ENCODE measurements around the gene AKAP8L.
"Not testable (repeated sequence)": the region's sequence is repeated elsewhere in the genome, so short reads cannot be mapped to it uniquely, and the experiment has no call there.

The AKAP8L gene

GRCh38 chr19:15371786-15372380 is 46.9 kb downstream of the AKAP8L start:
- peaks cover 55% of the 10 kb centered on the region for H3K36me3 ChIP-seq (ENCODE audit: control insufficient read depth, insufficient read depth, low read length)
- no peaks in the 10 kb centered on the region for H3K9me3 ChIP-seq (ENCODE audit: control insufficient read depth, low read length)
- no peak overlapping the region for H3K27ac ChIP-seq (ENCODE audit: insufficient read depth, low read depth, low read length, poor library complexity, severe bottlenecking)
- no peak overlapping the region for H3K4me3 ChIP-seq (ENCODE audit: insufficient read depth, low read depth, low read length)
- WGBS, 2 experiments, result 92 to 96% methylated on average over 17 of the region's 17 CpGs
- H3K4me1 ChIP-seq (ENCODE audit: control insufficient read depth, insufficient read depth, low read length), result no peaks in the 10 kb centered on the region
- no peaks in the 10 kb centered on the region for H3K27me3 ChIP-seq (ENCODE audit: control insufficient read depth, insufficient read depth, low read length, poor library complexity, severe bottlenecking)

- H3K4me1 ChIP-seq (ENCODE audit: control insufficient read depth, insufficient read depth, low read length), result no peaks in the 10 kb centered on the region
- 97 to 98% methylated on average over 7 of the region's 7 CpGs for WGBS, 2 experiments
- H3K27ac ChIP-seq (ENCODE audit: insufficient read depth, low read depth, low read length, poor library complexity, severe bottlenecking), result no peak overlapping the region
- peaks cover 55% of the 10 kb centered on the region for H3K36me3 ChIP-seq (ENCODE audit: control insufficient read depth, insufficient read depth, low read length)
- H3K4me3 ChIP-seq (ENCODE audit: insufficient read depth, low read depth, low read length), result no peak overlapping the region
- H3K27me3 ChIP-seq (ENCODE audit: control insufficient read depth, insufficient read depth, low read length, poor library complexity, severe bottlenecking), result no peaks in the 10 kb centered on the region
- no peaks in the 10 kb centered on the region for H3K9me3 ChIP-seq (ENCODE audit: control insufficient read depth, low read length)
Measured at GRCh38 chr19:15371119-15371518, 47.7 kb downstream of the AKAP8L start.

GRCh38 chr19:15369594-15369891 is 49.2 kb downstream of the AKAP8L start:
- 95 to 98% methylated on average over 9 of the region's 9 CpGs for WGBS, 2 experiments
- Histone ChIP-seq H3K27me3 (ENCODE audit: control insufficient read depth, insufficient read depth, low read length, poor library complexity, severe bottlenecking) (no peaks in the 10 kb centered on the region), H3K36me3 (ENCODE audit: control insufficient read depth, insufficient read depth, low read length) (peaks cover 65% of the 10 kb centered on the region), H3K4me1 (ENCODE audit: control insufficient read depth, insufficient read depth, low read length) (no peaks in the 10 kb centered on the region), H3K4me3 (ENCODE audit: insufficient read depth, low read depth, low read length) (no peak overlapping the region), H3K27ac (ENCODE audit: insufficient read depth, low read depth, low read length, poor library complexity, severe bottlenecking) (no peak overlapping the region), H3K9me3 (ENCODE audit: control insufficient read depth, low read length) (no peaks in the 10 kb centered on the region)

- H3K27ac ChIP-seq (ENCODE audit: insufficient read depth, low read depth, low read length, poor library complexity, severe bottlenecking), result no peak overlapping the region
- no peak overlapping the region for H3K4me3 ChIP-seq (ENCODE audit: insufficient read depth, low read depth, low read length)
- H3K9me3 ChIP-seq (ENCODE audit: control insufficient read depth, low read length), result no peaks in the 10 kb centered on the region
- H3K4me1 ChIP-seq (ENCODE audit: control insufficient read depth, insufficient read depth, low read length), result no peaks in the 10 kb centered on the region
- WGBS, 2 experiments, result 96% methylated on average over 35 of the region's 35 CpGs
- H3K27me3 ChIP-seq (ENCODE audit: control insufficient read depth, insufficient read depth, low read length, poor library complexity, severe bottlenecking), result no peaks in the 10 kb centered on the region
- H3K36me3 ChIP-seq (ENCODE audit: control insufficient read depth, insufficient read depth, low read length), result peaks cover 68% of the 10 kb centered on the region
Measured at GRCh38 chr19:15368798-15369593, 49.8 kb downstream of the AKAP8L start.

- Histone ChIP-seq H3K36me3 (ENCODE audit: control insufficient read depth, insufficient read depth, low read length) (peaks cover 68% of the 10 kb centered on the region), H3K4me1 (ENCODE audit: control insufficient read depth, insufficient read depth, low read length) (no peaks in the 10 kb centered on the region)
- WGBS, 2 experiments, result 94% methylated on average over 24 of the region's 24 CpGs
Measured at GRCh38 chr19:15368051-15368632, 50.6 kb downstream of the AKAP8L start.

GRCh38 chr19:15367439-15367838 is 51.3 kb downstream of the AKAP8L start:
- H3K4me1 ChIP-seq (ENCODE audit: control insufficient read depth, insufficient read depth, low read length), result no peaks in the 10 kb centered on the region
- no peak overlapping the region for H3K27ac ChIP-seq (ENCODE audit: insufficient read depth, low read depth, low read length, poor library complexity, severe bottlenecking)
- H3K4me3 ChIP-seq (ENCODE audit: insufficient read depth, low read depth, low read length), result no peak overlapping the region
- H3K9me3 ChIP-seq (ENCODE audit: control insufficient read depth, low read length), result no peaks in the 10 kb centered on the region
- H3K36me3 ChIP-seq (ENCODE audit: control insufficient read depth, insufficient read depth, low read length), result peaks cover 64% of the 10 kb centered on the region
- 93 to 97% methylated on average over 3 of the region's 3 CpGs for WGBS, 2 experiments
- H3K27me3 ChIP-seq (ENCODE audit: control insufficient read depth, insufficient read depth, low read length, poor library complexity, severe bottlenecking), result no peaks in the 10 kb centered on the region

More at GRCh38 chr19:15368051-15368632, 50.6 kb downstream of the AKAP8L start:
- Histone ChIP-seq H3K27me3 (ENCODE audit: control insufficient read depth, insufficient read depth, low read length, poor library complexity, severe bottlenecking) (no peaks in the 10 kb centered on the region), H3K9me3 (ENCODE audit: control insufficient read depth, low read length) (no peaks in the 10 kb centered on the region), H3K4me3 (ENCODE audit: insufficient read depth, low read depth, low read length) (no peak overlapping the region), H3K27ac (ENCODE audit: insufficient read depth, low read depth, low read length, poor library complexity, severe bottlenecking) (no peak overlapping the region)

GRCh38 chr19:15365264-15365663 is 53.5 kb downstream of the AKAP8L start:
- no peak overlapping the region for H3K27ac ChIP-seq (ENCODE audit: insufficient read depth, low read depth, low read length, poor library complexity, severe bottlenecking)
- H3K4me1 ChIP-seq (ENCODE audit: control insufficient read depth, insufficient read depth, low read length), result no peaks in the 10 kb centered on the region
- no peaks in the 10 kb centered on the region for H3K27me3 ChIP-seq (ENCODE audit: control insufficient read depth, insufficient read depth, low read length, poor library complexity, severe bottlenecking)
- peaks cover 64% of the 10 kb centered on the region for H3K36me3 ChIP-seq (ENCODE audit: control insufficient read depth, insufficient read depth, low read length)
- WGBS, 2 experiments, result 96% methylated on average over 6 of the region's 6 CpGs
- no peak overlapping the region for H3K4me3 ChIP-seq (ENCODE audit: insufficient read depth, low read depth, low read length)
- no peaks in the 10 kb centered on the region for H3K9me3 ChIP-seq (ENCODE audit: control insufficient read depth, low read length)

GRCh38 chr19:15363791-15364190 is 55.0 kb downstream of the AKAP8L start:
- WGBS, 2 experiments, result 92% methylated on average over 2 of the region's 3 CpGs; no CpG with 5 or more reads in 1 of the 2 experiments
- H3K9me3 ChIP-seq (ENCODE audit: control insufficient read depth, low read length); H3K27ac ChIP-seq (ENCODE audit: insufficient read depth, low read depth, low read length, poor library complexity, severe bottlenecking); H3K27me3 ChIP-seq (ENCODE audit: control insufficient read depth, insufficient read depth, low read length, poor library complexity, severe bottlenecking); H3K4me1 ChIP-seq (ENCODE audit: control insufficient read depth, insufficient read depth, low read length); H3K4me3 ChIP-seq (ENCODE audit: insufficient read depth, low read depth, low read length): not testable (repeated sequence)
- H3K36me3 ChIP-seq (ENCODE audit: control insufficient read depth, insufficient read depth, low read length), result peaks cover 56% of the 10 kb centered on the region

- H3K36me3 ChIP-seq (ENCODE audit: control insufficient read depth, insufficient read depth, low read length), result peaks cover 55% of the 10 kb centered on the region
- WGBS, 2 experiments, result 97 to 98% methylated on average over 17 to 23 of the region's 30 CpGs
- not testable (repeated sequence) for H3K9me3 ChIP-seq (ENCODE audit: control insufficient read depth, low read length); H3K4me1 ChIP-seq (ENCODE audit: control insufficient read depth, insufficient read depth, low read length); H3K27ac ChIP-seq (ENCODE audit: insufficient read depth, low read depth, low read length, poor library complexity, severe bottlenecking); H3K4me3 ChIP-seq (ENCODE audit: insufficient read depth, low read depth, low read length); H3K27me3 ChIP-seq (ENCODE audit: control insufficient read depth, insufficient read depth, low read length, poor library complexity, severe bottlenecking)
Measured at GRCh38 chr19:15363048-15363447, 55.7 kb downstream of the AKAP8L start.

GRCh38 chr19:15360015-15360414 is 58.8 kb downstream of the AKAP8L start:
- H3K36me3 ChIP-seq (ENCODE audit: control insufficient read depth, insufficient read depth, low read length), result peaks cover 51% of the 10 kb centered on the region
- 76 to 94% methylated on average over 4 of the region's 4 CpGs for WGBS, 2 experiments
- H3K9me3 ChIP-seq (ENCODE audit: control insufficient read depth, low read length); H3K27ac ChIP-seq (ENCODE audit: insufficient read depth, low read depth, low read length, poor library complexity, severe bottlenecking); H3K27me3 ChIP-seq (ENCODE audit: control insufficient read depth, insufficient read depth, low read length, poor library complexity, severe bottlenecking); H3K4me1 ChIP-seq (ENCODE audit: control insufficient read depth, insufficient read depth, low read length); H3K4me3 ChIP-seq (ENCODE audit: insufficient read depth, low read depth, low read length): not testable (repeated sequence)
